Measurements from ENCODE around the gene MTUS2.

MTUS2 gene

GRCh38 chr13:29536853-29537252 lies 716.7 kb downstream of the MTUS2 start:
- DNase-seq: no peak

DNA sequence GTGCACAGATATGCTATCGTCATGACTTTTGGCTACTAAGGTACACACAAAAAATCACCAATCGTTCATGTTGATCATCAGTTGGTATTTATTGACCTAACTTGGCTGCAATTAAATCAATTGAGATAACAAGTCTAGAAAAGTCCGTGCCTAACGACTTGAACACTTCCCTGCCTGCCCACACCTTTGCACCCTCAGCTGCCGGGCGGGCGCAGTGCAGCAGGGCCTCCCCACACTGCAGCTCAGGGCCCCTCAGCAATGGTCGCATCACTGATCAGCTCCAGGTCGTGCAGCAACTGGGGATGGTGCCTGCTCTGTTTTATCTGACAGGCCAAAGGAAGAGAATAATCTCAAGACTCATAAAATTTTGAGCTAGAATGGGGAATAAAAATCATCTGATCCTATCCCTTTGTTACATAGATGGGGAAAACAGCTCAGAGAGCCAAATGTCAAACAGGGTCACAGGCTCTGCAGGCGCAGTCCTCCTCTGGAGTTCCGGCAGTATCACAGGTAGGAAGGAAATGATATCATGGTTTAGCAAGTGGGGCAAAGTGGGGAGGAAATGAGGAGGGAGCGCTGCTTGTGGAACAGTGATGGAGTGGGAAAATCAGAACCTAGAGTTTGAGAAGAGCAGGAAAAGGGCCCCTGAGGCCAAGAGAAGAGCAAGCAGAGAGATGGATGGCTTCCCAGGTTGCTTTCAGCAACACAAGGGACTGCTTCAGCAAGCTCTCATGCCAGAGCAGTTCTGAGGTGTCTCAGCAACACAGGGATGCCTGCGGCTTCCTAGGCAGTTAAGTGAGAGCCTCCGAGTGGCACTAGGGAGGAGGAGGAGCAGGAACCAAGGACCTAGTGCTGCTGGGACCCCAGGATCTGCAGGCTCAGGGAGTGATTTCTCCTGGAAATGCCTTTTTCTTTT lies 717.9 kb downstream of the MTUS2 start:
- no peak for DNase-seq

GRCh38 chr13:29538652-29539040 lies 718.5 kb downstream of the MTUS2 start:
- no peak for DNase-seq

DNA sequence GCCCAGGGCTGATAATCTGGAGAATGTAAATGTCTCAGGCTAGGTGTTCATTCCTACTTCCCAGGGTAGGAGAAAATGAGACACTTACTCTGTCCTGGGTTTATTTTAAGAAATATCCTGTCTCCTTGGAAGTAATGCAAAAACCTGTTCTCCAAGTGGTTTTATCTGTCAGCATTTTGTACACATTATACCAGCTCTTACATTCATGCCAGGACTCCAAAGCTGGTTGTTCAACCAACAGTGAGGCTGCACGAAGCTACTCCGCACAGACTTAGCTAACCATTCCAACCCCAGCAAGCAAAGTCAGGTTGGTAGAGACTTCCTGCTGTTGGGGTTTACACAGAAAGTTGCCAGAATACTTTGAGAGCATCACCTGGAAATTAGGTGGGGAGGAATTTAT lies 719.7 kb downstream of the MTUS2 start:
- no peak for DNase-seq

GRCh38 chr13:29540334-29540733 lies 720.2 kb downstream of the MTUS2 start:
- DNase-seq: no peak

DNA sequence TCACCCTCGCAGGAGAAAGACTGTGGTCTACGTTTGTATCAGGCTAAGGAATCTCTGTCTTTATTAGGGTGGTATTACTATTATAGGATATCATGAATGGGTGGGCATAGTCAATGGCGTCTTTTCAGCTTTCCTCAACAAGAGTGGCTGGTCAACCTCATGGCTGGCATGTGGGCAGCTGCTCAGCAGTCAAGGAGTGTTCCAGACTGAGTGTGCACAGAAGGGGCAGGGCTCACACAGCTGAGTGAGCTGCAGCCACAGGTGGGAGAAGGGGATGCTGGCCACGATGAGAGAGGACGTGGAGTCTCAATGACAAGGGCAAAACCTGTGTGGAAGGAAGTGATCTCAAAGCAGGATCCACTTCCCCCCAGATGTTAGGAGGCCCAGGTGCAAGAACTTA lies 720.7 kb downstream of the MTUS2 start:
- DNase-seq: no peak

GRCh38 chr13:29541400-29541799 lies 721.3 kb downstream of the MTUS2 start:
- no peak for DNase-seq

DNA sequence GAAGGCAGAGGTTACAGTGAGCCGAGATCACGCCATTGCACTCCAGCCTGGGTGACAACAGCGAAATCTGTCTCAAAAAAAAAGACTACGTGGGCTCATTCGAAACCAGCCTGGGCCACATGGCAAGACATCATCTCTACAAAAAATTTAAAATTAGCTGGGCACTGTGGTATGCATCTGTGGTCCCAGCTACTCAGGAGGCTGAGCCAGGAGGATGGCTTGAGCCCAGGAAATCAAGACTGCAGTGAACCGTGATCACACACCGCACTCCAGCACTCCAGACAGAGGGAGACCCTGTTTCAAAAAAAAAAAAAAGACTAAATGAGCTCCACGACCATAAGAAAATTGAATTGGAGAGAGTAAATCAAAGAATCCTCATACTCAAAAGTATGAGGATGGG lies 722.2 kb downstream of the MTUS2 start:
- no peak for DNase-seq

DNA sequence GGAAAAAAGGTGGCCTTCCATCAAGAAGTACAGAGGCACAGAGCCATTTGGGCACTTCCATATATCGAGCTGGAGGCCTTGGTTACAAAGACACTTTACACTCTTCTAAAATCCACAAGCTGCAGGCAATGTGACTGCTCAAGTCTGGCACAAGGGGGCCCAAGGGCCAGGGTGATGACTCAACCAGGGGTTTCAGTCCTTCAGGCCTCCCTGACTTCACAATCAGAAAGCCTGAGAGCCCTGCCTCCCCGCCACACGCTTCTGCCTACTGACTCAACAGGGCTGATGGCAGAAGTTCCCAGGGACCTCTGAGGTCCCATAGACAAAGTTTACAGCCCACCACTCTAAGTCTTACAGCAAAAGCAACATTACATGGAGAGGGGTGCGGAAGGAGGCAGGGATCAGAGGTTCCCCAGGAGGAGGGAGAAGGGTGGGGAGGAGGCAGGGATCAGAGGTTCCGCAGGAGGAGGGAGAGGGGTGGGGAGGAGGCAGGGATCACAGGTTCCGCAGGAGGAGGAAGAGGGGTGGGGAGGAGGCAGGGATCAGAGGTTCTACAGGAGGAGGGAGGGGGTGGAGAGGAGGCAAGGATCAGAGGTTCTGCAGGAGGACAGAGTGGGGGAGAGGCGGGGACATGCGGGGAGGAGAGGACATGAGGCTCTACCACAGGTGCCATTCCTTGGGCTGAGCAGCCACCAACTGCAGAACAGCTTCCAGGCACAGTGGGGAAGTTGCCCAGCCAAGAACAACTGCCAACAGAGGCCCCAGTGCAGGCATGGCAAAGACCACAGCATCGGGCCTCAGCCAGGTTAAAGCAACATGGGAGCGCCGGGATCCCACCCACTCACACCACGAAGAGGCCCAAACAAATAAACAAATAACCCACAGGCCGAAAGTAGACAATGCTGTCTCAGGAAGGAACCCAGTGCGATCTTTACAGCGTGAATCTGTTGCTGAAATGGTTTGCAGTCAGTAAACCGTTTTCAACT lies 723.4 kb downstream of the MTUS2 start:
- no peak for DNase-seq

GRCh38 chr13:29545988-29546387 lies 725.8 kb downstream of the MTUS2 start:
- no peak for DNase-seq

- no peak for DNase-seq
These were observed 726.5 kb downstream of the MTUS2 start for GRCh38 chr13:29546662-29547061.

DNA sequence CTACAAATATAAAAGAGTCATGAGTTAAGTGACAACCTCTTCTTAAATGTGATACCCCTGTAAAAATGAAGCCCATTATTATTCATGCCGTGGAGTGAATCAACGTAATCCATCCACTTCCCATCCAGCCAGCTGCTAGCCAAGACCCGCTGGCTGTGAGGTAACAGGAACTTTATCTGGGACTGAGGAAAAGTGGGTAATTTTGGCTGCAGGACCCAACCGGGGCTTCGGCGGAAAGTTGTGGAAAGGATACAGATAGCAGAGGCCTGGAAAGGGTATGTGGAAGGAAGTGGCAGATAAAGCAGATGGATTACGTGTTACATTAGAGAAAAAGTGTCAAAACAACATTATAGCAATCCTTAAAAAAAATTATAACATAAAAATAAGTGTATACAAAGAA lies 727.0 kb downstream of the MTUS2 start:
- no peak for DNase-seq

DNA sequence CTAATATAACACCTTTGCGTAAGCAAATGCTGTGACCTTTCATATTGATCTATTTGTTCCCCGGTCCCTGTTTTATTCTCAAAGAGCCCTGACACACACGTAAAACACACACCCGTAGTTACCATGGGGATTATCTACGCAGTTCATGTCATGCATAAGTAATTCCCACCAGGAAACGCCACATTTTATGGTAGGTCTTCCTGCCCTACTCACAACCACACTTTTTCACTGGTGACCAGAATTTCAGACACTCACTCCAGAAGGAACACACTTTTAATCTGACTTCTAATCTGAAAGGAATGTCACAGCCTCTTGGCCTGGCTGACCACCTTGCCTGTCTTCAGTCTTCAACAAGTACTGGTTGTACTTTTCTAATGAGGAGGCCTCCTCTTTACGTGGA lies 728.6 kb downstream of the MTUS2 start:
- DNase-seq: no peak

DNA sequence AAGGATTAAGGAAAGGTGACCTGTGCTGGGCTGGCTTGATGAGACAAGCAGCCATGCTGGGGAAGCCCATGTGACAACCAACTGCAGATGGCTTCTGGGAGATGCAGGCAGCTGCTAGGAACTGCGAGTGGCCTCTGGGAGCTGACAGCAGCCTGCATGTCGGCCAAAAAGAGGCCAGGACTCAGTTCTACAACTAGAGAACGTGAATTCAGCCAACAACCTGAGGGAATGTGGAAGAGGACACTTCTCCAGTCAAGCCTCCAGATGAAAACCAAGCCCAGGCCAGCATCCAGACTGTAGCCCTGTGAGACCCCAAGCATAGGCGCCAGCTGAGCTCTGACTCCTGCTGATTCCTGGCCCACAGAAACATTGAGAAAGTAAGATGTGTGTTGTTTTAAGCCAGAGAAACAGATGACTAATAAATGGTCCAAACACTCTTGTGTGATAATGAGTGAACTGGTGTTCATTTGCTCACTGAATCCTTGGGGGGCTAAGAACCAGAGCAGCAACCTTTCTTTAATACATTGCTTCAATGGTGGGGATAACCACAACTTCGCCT lies 730.4 kb downstream of the MTUS2 start:
- DNase-seq: no peak

DNA sequence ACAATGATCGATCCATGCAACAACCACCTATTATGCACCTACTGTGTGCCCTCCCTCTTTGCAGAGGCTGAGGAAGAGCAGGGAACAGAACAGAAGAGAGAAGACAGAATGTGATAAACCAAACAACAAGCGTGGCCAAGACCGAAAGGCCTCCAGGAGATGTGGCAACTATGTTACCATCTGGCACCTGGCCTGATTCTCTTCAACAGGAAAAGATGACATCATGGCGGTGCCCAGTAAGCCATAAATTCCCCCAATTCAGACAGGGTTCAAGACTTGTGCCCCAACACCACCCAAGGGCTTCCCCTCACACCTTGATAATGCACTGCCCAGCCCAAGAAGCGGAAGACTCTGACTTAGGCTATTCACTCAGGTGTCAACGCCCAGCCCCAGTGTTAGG lies 731.1 kb downstream of the MTUS2 start:
- no peak for DNase-seq

All from inflammatory macrophage treated with lipopolysaccharide for 4 hours (primary cell).